ENCODE results near the gene IL36RN.
"Not testable (repeated sequence)": the region's sequence is repeated elsewhere in the genome, so short reads cannot be mapped to it uniquely, and the experiment has no call there.

The IL36RN gene

DNA sequence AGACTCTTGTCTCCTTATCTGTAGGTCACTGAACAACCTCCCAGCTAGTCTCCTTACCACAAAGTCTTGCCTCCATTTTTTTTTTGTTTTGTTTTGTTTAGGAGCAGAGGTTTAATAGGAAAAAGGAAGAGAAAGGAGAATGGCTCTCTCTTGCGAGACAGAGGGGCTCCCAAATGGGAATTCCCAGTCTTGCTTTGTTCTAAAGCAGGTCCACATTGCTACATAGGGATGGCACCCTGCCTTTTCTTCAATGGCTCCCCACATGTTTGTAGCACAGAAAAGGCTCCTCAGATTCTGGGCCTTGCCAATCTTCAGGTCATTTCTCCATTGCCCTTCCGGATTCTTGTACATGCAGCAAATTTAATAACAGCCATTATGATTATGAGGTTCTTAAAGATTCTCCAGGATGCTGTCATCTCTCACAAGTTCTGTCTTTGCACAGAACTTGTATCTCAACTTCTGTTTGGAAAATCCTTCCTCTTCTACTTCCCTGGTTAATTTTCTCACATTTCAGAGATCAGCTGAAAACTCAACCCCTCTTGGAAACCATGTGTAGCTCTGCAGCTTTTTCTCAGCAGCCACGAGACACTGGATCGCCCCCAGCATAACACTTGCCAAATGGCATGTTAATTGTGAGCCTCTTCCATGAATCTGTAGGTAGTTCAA lies 32.4 kb downstream of the IL36RN start:
- no peak for TF ChIP-seq EZH2phosphoT487 (IDR thresholded peaks at IDR 0.05; ENCODE audit: low read depth)
- TF ChIP-seq, protein P1, sequence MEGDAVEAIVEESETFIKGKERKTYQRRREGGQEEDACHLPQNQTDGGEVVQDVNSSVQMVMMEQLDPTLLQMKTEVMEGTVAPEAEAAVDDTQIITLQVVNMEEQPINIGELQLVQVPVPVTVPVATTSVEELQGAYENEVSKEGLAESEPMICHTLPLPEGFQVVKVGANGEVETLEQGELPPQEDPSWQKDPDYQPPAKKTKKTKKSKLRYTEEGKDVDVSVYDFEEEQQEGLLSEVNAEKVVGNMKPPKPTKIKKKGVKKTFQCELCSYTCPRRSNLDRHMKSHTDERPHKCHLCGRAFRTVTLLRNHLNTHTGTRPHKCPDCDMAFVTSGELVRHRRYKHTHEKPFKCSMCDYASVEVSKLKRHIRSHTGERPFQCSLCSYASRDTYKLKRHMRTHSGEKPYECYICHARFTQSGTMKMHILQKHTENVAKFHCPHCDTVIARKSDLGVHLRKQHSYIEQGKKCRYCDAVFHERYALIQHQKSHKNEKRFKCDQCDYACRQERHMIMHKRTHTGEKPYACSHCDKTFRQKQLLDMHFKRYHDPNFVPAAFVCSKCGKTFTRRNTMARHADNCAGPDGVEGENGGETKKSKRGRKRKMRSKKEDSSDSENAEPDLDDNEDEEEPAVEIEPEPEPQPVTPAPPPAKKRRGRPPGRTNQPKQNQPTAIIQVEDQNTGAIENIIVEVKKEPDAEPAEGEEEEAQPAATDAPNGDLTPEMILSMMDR (IDR thresholded peaks at IDR 0.05; ENCODE audit: low read depth, low read length), result no peak
- Histone ChIP-seq H3K27me3 (ENCODE audit: low read depth, low read length) (peaks cover 25% of the 10 kb centered on the region; the same call in 1 of the 2 replicates), H3K4me2 (ENCODE audit: low read length) (no peak overlapping the region)

DNA sequence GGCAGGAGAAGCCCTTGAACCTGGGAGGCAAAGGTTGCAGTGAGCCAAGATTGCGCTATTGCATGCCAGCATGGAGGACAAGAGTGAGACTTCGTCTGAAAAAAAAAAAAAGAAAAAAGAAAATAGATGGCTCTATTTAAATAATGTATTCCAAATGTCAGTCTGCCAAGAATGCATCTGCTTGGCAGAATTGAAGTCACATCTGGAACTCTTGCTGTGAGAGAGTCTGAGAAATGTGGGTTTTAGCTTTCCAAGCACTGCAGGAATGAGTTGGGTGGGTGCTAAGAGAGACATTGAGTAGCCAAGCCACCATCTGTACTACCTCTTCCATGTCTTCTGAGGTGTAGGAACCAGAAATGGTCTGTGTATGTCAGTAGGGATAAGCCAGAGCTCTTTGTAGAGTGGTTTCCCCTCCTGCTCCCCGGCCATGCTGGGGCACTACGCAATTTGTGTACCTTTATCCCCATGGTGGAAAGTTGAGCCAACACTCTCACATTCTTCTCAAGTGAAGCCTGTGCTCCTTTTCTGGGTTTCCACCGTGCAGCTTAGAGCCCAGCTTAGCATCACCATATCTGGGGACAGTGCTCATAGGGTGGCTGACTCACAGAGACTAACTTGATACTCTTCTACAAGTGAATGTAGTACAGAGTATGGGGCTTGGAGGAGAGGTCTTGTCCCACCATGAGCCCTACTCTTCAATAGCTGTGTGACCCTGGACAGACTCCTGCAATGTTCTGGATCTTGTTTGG lies 34.0 kb downstream of the IL36RN start:
- no peak overlapping the region for H2AFZ ChIP-seq (ENCODE audit: low read depth, low read length)
- peaks cover 20% of the 10 kb centered on the region; the same call in 1 of the 2 replicates for H3K27me3 ChIP-seq (ENCODE audit: low read depth, low read length)
- H3K4me3 ChIP-seq (ENCODE audit: low read length), result no peak overlapping the region
- H3K36me3 ChIP-seq (replicated peaks; ENCODE audit: low read depth, low read length), result no peaks in the 10 kb centered on the region
- no peaks in the 10 kb centered on the region for H3K4me1 ChIP-seq (ENCODE audit: low read length)
- H3K4me2 ChIP-seq (ENCODE audit: low read length), result no peak overlapping the region
- no peaks in the 10 kb centered on the region for H3K79me2 ChIP-seq (ENCODE audit: low read length)
- no peak overlapping the region for H3K27ac ChIP-seq (ENCODE audit: low read length)
- H4K20me1 ChIP-seq (ENCODE audit: insufficient read depth, low read length), result no peaks in the 10 kb centered on the region
- TF ChIP-seq, protein P1 (IDR thresholded peaks at IDR 0.05; ENCODE audit: low read depth, low read length), result no peak
- no peaks in the 10 kb centered on the region for H3K9me3 ChIP-seq (ENCODE audit: insufficient read depth, low read length)
- H3K9ac ChIP-seq (ENCODE audit: low read length), result no peak overlapping the region

More for the DNA sequence above, 32.4 kb downstream of the IL36RN start:
- H4K20me1 ChIP-seq (ENCODE audit: insufficient read depth, low read length), result no peaks in the 10 kb centered on the region
- no peak overlapping the region for H3K4me3 ChIP-seq (ENCODE audit: low read length)
- H2AFZ ChIP-seq (ENCODE audit: low read depth, low read length), result no peak overlapping the region
- no peak overlapping the region for H3K27ac ChIP-seq (ENCODE audit: low read length)
- no peak overlapping the region for H3K9ac ChIP-seq (ENCODE audit: low read length)
- no peaks in the 10 kb centered on the region for H3K79me2 ChIP-seq (ENCODE audit: low read length)
- no peaks in the 10 kb centered on the region for H3K4me1 ChIP-seq (ENCODE audit: low read length)
- no peaks in the 10 kb centered on the region for H3K36me3 ChIP-seq (replicated peaks; ENCODE audit: low read depth, low read length)
- no peaks in the 10 kb centered on the region for H3K9me3 ChIP-seq (ENCODE audit: insufficient read depth, low read length)

DNA sequence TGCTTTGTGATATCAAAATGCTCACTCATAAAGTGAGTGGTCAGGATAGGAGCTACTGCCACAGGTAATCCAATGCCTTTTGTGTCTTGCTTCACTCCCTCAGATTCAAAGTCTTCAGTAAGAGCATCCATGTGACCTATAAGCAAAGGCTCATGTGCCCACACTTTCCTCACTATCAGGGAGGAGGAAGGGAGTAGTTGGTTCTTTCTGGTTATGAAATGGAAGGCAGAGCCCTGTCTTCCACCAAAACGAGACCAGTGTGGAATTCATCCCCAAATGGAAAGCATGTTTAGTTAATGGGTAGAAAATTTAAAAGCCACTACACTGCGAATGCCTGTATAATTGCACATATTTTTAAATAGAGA lies 34.6 kb downstream of the IL36RN start:
- Histone ChIP-seq H3K36me3 (replicated peaks; ENCODE audit: low read depth, low read length) (no peaks in the 10 kb centered on the region), H3K9ac (ENCODE audit: low read length) (no peak overlapping the region), H3K4me1 (ENCODE audit: low read length) (no peaks in the 10 kb centered on the region), H3K27ac (ENCODE audit: low read length) (no peak overlapping the region), H2AFZ (ENCODE audit: low read depth, low read length) (no peak overlapping the region), H4K20me1 (ENCODE audit: insufficient read depth, low read length) (no peaks in the 10 kb centered on the region), H3K9me3 (ENCODE audit: insufficient read depth, low read length) (no peaks in the 10 kb centered on the region), H3K79me2 (ENCODE audit: low read length) (no peaks in the 10 kb centered on the region), H3K4me2 (ENCODE audit: low read length) (no peak overlapping the region), H3K27me3 (ENCODE audit: low read depth, low read length) (peaks cover 19% of the 10 kb centered on the region; the same call in 1 of the 2 replicates), H3K4me3 (ENCODE audit: low read length) (no peak overlapping the region)
- TF ChIP-seq, protein P1 (IDR thresholded peaks at IDR 0.05; ENCODE audit: low read depth, low read length), result no peak
- TF ChIP-seq EZH2phosphoT487 (IDR thresholded peaks at IDR 0.05; ENCODE audit: low read depth), result no peak

DNA sequence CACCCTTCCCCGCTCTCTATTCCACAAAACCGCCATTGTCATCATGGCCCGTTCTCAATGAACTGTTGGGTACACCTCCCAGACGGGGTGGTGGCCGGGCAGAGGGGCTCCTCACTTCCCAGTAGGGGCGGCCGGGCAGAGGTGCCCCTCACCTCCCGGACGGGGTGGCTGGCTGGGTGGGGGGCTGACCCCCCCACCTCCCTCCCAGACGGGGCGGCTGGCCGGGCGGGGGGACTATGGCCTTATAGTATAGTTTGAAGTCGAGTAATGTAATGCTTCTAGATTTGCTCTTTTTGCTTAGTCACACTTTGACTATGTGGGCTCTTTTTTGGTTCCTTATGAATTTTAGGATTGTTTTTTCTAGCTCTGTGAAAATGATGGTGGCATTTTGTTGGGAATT lies 37.3 kb downstream of the IL36RN start:
- not testable (repeated sequence) for H2AFZ ChIP-seq (ENCODE audit: low read depth, low read length); H3K36me3 ChIP-seq (replicated peaks; ENCODE audit: low read depth, low read length); H3K27me3 ChIP-seq (ENCODE audit: low read depth, low read length)

DNA sequence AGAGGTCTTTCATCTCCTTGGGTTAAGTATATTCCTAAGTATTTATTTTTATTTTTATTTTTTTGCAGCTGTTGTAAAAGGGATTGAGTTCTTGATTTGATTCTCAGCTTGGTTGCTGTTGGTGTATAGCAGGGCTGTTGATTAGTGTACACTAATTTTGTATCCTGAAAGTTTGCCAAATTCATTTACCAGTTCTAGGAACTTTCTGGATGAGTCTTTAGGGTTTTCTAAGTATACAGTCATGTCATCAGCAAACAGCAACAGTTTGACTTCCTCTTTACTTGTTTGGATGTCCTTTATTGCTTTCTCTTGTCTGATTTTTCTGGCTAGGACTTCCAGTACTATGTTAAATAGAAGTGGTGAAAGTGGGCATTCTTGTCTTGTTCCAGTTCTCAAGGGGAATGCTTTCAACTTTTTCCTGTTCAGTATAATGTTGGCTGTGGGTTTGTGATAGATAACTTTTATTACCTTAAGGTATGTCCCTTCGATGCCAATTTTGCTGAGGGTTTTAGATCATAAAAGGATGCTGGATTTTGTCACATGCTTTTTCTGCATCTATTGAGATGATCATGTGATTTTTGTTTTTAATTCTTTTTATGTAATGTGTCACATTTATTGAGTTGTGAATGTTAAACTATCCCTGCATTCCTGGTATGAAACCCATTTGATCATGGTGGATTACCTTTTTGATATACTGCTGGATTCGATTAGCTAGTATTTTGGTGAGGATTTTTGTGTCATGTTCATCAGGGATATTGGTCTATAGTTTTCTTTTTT lies 38.0 kb downstream of the IL36RN start:
- H2AFZ ChIP-seq (ENCODE audit: low read depth, low read length), result not testable (repeated sequence)

More for the DNA sequence above, 37.3 kb downstream of the IL36RN start:
- not testable (repeated sequence) for H3K27ac ChIP-seq (ENCODE audit: low read length); H3K9me3 ChIP-seq (ENCODE audit: insufficient read depth, low read length); H4K20me1 ChIP-seq (ENCODE audit: insufficient read depth, low read length); H3K4me2 ChIP-seq (ENCODE audit: low read length); H3K79me2 ChIP-seq (ENCODE audit: low read length); H3K4me1 ChIP-seq (ENCODE audit: low read length); H3K9ac ChIP-seq (ENCODE audit: low read length); H3K4me3 ChIP-seq (ENCODE audit: low read length)

More for the DNA sequence above, 38.0 kb downstream of the IL36RN start:
- H3K4me2 ChIP-seq (ENCODE audit: low read length); H3K9me3 ChIP-seq (ENCODE audit: insufficient read depth, low read length); H3K27me3 ChIP-seq (ENCODE audit: low read depth, low read length); H3K79me2 ChIP-seq (ENCODE audit: low read length); H3K36me3 ChIP-seq (replicated peaks; ENCODE audit: low read depth, low read length); H3K4me3 ChIP-seq (ENCODE audit: low read length); H3K27ac ChIP-seq (ENCODE audit: low read length); H4K20me1 ChIP-seq (ENCODE audit: insufficient read depth, low read length); H3K4me1 ChIP-seq (ENCODE audit: low read length); H3K9ac ChIP-seq (ENCODE audit: low read length): not testable (repeated sequence)
